GM18508 (cell line): ENCODE data around the gene DNAJC11.
"Not testable (repeated sequence)": the region's sequence is repeated elsewhere in the genome, so short reads cannot be mapped to it uniquely, and the experiment has no call there.

Source experiments
- ATAC-seq: cut with Tn5 transposase; IDR thresholded peaks from one replicate; pipeline ENCODE4 v1.9.1; 2021; ENCODE audit warnings: moderate number of reproducible peaks; ENCODE audit not compliant: insufficient read depth, unreplicated experiment

The DNAJC11 gene

GRCh38 chr1:6701437-6702153, at the start of gene DNAJC11:
Gene DNAJC11 (minus strand): TSS chr1:6701816. CDS start chr1:6701800, 16 bp downstream.
- ATAC-seq, result peak; percentile 69

DNA sequence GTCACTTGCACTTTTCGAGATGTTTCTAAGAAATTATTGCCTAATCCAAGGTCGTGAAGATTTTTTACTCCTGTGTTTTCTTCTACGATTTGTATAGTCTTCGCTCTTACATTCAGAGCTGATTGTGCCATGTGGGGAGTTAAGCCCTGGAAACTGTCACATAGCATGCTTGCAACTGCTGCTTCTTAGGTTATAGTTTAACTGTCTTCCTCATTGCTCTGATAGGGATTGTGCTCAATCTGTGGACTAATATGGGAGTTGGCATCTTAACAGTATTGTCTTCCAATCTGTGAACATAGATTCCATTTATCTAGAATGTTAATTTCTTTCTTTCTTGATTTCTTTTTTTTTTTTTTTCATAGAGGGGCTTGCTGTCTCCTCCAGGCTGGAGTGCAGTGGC, 48.9 kb upstream of the DNAJC11 start:
- ATAC-seq, result no peak

DNA sequence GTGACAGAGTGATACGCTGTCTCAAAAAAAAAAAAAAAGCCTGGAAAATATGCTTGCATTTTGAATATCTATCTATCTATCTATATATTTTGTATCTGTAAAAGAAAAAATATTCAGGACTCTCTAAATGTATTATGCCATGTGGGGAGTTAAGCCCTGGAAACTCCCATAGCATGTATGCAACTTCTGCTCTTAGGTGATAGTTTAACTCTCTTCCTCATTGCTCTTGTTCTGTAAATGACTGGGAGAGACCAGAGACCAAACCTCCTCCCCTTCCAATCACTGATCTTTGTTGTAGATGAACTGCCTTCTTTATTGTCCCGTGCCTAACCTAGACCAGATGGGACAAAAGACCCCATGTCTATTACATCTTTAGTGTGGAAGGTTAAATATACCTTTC, 46.1 kb upstream of the DNAJC11 start:
- no peak for ATAC-seq

- ATAC-seq, result no peak
Measured at GRCh38 chr1:6745073-6745472, 43.5 kb upstream of the DNAJC11 start.

GRCh38 chr1:6743189-6744101, 41.8 kb upstream of the DNAJC11 start:
- no peak for ATAC-seq

- ATAC-seq, result not testable (repeated sequence)
Measured at GRCh38 chr1:6742676-6743188, 41.1 kb upstream of the DNAJC11 start.

DNA sequence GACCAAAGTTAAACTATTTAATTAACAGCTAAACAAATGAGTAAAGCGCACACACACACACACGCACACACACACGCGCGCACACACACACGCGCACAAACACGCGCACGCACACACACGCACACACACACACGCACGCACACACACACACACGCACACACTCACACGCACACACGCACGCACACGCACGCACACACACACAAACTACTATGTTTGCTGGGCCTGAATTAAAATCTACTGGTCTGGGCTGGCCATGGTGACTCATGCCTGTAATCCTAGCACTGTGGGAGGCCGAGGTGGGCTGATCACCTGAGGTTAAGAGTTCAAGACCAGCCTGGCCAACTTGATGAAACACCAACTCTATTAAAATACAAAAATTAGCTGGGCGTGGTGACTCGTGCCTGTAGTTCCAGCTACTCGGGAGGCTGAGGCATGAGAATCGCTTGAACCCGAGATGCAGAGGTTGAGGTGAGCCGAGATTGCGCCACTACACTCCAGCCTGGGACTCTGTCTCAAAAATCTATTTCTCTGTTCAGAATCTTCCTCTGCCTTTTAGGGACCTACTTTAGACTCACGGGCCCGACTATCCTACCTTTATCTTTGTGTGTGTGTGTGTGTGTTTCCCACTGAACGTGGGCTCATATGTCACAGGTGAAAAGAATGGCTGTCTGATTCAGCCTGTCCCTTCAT, 37.5 kb upstream of the DNAJC11 start:
- no peak for ATAC-seq

GRCh38 chr1:6732942-6733341, 31.3 kb upstream of the DNAJC11 start:
- no peak for ATAC-seq

DNA sequence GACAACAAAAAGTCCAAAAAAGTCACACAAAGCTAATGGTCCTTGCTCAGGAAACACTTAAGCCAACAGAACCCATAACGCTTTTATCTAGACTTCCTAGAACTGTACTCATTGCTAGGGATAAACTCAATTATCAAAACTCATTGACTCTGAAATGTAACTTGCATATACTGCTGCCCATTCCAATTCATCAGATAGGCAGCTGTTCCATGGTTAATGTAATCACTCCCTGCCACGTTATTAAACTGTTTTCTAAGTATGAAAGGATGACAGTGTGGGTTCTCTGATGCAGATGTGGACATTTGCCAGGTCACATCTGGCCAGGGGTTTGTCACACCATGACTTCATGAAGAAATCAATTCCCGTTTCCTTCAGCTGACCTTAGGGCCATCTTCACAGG, 30.3 kb upstream of the DNAJC11 start:
- ATAC-seq, result no peak

DNA sequence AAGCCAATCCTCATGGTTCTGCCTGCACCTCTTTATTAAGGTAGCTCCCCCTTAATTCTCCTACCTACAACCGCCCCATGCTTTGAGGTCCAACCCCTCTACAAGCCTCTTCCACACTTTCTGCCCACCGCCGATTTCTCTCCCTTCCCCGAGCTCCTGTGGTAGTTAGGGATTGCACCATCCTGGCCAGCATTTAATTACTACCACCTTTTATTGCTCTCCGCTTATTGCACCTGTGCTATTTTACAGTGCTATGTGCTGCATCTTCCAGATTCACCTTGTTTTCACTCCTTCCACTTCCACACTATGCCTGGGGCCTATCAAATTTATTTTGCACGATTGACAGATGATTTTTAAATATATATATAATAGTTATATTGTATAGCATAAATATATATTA, 29.3 kb upstream of the DNAJC11 start:
- ATAC-seq, result no peak

DNA sequence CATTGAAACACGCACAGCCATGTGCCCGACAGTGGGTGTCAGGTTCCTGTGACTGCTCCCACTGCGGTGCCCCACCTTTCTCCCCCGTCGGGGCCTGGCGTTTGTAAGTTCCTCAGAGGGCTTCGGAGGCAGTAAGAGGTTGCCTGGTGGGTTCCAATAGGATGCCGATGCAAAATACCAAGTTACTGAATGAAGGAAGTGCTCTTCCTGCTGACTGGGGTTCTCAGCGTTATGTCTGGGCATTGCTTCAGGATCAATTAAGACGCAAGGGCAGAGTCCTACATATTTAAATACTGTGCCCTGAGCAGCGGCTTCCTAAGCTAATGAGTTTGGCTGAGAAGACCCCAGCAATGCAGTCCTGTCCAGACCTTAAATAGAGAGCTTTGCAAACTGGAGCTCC, 28.9 kb upstream of the DNAJC11 start:
- ATAC-seq, result no peak

DNA sequence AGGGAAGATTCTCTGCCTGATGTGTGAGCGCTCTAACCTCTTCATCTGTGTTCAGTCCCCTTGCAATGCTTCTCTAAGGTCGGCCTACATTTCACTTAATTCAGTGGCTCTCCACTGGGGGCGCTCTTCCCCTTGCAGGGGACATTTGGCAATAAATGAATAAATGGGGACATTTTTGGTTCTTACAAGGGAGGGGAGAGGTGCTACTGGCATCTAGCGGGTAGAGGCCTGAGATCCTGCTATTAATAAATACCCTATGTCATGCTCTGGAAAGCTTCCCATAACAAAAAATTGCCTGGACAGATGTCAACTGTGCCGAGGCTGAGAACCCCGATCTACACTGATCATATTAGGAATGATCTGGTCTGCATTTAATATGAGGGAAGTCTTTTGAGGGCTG, 25.9 kb upstream of the DNAJC11 start:
- ATAC-seq, result no peak

DNA sequence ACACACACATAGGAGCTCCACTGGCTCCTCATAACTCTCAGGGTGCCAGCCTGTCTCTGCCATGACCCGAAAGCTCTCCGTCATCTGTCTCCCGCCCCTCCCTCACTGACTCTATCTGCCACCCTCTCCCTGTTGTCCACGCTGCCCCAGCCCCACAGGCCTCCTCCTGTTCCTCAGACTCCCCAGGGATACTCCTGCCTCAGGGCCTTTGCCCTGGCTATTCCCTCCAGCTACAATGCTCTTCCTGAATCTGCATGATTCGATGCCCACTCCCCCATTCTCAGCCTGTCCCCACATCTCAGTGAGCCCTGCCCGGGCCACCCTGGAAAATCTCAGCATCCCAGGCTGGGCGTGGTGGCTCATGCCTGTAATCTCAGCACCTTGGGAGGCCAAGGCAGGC, 24.6 kb upstream of the DNAJC11 start:
- no peak for ATAC-seq

DNA sequence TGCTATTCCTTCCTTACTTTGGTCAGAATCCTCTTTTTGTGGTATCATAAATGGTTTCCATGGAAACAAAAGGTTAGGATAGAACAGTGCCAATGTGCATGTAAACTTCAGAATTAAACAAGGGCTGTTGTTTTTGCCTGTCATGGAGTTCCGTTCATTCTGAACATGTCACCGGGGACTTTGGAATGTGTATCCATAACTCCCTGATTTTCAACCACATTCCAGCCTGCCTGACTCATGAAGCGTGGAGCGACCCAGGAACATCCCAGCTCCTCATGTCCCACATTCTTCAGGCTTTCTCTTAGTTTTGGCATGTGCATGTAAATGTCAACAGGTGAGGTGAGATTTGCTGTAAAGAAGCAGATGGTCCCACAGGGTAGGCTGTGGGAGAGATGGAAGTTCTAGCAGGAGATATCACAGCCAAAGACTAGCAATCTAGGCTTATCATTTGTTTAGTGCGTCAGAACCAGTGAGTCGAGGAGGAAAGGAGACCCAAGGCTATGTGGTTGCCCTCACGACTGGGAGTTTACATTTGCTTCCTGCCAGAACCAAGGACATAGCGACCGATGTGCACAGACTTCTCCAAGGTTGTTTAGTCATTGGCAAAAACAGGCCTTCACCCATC, 23.0 kb upstream of the DNAJC11 start:
- ATAC-seq, result no peak

DNA sequence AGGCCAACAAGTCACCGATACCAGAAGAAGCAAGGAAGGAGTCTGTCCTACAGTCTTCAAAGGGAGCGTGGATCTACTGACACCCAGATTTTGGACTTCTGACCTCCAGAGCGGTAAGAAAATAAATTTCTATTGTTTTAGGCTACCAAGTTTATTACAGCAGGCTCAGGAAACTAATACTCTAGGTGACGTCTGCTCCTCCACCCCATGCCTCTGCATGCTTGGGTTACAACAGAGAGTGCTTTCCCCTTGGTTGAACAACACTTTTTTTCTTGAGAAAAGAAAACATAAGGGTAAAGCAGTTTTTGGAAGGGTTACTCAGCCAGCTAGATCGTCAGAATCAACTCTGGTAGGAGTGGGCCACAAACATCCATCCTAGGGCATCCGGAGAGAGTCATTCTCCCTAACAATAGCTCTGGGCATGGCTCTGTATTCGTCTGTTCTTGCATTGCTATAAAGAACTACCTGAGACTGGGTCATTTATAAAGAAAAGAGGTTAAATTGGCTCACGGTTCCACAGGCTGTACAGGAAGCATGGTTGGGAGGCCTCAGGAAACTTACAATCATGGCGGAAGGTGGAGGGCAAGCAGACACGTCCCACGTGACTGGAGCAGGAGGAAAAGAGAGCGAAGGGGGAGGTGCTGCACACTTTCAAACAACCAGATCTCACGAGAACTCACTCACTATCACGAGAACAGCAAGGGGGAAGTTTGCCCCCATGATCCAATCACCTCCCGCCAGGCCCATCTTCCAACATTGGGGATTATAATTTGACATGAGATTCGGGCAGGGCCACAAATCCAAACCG, 22.2 kb upstream of the DNAJC11 start:
- no peak for ATAC-seq

DNA sequence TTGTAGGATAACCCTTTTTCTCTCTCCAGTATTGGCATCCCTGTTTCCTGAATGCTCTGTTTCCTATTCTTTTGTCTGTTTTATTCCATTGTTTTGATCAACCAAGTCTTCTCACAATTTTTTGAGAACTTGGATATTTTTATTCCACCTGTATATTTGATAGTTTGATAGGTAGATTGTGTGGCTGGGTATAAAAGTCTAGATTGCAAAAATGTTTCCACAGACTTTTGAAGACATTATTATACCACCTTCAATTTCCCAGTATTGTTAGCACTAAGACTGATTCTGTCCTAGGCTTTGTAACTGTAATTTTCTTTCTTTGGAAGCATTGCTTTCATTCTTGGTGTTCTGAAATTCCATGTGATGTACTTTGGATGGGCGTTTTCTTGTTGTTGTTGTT, 9.6 kb upstream of the DNAJC11 start:
- no peak for ATAC-seq

GRCh38 chr1:6704746-6705145, 3.1 kb upstream of the DNAJC11 start:
- ATAC-seq, result no peak

DNA sequence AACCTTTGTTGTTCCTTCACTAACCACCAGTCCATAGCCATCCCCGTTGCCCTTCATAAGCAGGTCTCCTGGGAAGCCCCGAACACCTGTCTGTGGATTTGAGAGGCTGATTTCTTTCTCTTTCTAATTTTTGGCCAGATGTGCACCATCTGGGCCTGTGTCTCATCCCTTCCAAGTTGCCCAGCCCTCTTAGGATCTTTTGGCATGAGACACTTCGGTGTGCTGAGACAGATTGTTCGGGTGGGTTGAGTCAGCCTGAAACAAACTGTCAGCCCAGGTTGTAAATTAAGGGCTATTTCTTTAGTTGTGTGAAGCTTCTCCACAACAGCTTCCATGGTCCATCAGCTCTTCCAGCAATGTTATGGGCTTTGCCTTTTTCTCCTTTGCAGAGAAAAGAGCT, 1.4 kb upstream of the DNAJC11 start:
- ATAC-seq, result no peak

DNA sequence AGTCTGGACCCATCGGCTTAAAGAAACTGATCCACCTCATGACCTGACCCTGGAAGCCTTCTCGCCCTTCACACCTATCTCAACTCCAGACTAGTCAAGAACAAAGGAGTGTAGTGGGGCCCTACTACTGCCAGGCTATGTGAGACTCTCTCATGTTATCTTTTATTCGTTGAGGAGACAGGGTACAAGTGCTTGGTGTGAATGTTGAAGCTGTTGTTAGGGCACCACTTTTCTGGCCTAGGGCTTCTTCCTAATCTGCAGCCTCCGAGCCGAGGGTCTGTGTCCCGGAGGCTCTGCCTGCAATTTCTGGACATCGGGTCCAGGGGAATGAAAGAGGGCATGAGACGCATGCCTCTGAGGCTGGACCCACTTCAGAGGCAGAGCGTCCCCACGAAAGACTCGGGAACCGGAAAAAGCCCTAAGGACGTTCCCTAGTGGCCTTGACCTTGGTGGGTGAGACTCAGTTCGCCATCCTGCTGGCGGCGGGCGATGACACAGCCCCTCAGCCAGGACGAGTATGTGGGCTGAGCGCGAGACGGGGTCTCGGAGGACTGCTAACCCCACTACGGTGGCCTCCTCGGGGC, 671 bp downstream of the DNAJC11 start:
- no peak for ATAC-seq
